OCI-LY3 (cell line): ENCODE results near the gene SFXN5.

ENCODE experiments used
- EZH2phosphoT487 ChIP-seq: fragments of 200-600 bp; shearing (Covaris generic); IDR thresholded peaks from 2 replicates; pipeline ENCODE4 v1.6.1; 2018; ENCODE audit warnings: antibody characterized with exemption, mixed run types, low read depth
- TF ChIP-seq, protein P1 (sequence below): fragments of 200-600, 300-600 bp; sonication (generic); IDR thresholded peaks from 2 replicates; pipeline ENCODE4 v1.5.1; 2014; ENCODE audit warnings: antibody characterized with exemption, low read length, low read depth

DNA sequence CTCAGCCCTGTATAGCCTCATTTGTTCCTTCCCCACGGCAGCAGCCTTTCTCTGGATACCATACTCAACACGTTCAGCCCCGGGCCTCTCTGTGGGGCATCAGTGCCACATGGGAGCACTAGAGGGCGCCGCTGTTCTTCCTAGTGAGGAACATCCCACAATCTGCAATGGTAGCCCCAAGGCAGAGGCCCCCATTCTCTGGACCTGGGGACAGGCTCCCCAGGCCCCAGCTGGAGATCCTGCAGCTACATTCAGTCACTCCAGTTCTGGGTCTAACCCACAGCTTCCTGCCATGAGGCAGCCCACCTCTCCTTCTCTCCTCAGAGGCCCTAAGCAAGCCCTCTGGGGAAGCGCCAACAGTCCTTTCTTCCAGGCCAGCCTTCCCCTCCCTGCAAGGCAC lies 14.2 kb upstream of the SFXN5 start:
- TF ChIP-seq, protein P1, sequence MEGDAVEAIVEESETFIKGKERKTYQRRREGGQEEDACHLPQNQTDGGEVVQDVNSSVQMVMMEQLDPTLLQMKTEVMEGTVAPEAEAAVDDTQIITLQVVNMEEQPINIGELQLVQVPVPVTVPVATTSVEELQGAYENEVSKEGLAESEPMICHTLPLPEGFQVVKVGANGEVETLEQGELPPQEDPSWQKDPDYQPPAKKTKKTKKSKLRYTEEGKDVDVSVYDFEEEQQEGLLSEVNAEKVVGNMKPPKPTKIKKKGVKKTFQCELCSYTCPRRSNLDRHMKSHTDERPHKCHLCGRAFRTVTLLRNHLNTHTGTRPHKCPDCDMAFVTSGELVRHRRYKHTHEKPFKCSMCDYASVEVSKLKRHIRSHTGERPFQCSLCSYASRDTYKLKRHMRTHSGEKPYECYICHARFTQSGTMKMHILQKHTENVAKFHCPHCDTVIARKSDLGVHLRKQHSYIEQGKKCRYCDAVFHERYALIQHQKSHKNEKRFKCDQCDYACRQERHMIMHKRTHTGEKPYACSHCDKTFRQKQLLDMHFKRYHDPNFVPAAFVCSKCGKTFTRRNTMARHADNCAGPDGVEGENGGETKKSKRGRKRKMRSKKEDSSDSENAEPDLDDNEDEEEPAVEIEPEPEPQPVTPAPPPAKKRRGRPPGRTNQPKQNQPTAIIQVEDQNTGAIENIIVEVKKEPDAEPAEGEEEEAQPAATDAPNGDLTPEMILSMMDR: peak; percentile 93
- no peak for TF ChIP-seq EZH2phosphoT487
